ENCODE data around the gene KLHL36.

KLHL36 gene

DNA sequence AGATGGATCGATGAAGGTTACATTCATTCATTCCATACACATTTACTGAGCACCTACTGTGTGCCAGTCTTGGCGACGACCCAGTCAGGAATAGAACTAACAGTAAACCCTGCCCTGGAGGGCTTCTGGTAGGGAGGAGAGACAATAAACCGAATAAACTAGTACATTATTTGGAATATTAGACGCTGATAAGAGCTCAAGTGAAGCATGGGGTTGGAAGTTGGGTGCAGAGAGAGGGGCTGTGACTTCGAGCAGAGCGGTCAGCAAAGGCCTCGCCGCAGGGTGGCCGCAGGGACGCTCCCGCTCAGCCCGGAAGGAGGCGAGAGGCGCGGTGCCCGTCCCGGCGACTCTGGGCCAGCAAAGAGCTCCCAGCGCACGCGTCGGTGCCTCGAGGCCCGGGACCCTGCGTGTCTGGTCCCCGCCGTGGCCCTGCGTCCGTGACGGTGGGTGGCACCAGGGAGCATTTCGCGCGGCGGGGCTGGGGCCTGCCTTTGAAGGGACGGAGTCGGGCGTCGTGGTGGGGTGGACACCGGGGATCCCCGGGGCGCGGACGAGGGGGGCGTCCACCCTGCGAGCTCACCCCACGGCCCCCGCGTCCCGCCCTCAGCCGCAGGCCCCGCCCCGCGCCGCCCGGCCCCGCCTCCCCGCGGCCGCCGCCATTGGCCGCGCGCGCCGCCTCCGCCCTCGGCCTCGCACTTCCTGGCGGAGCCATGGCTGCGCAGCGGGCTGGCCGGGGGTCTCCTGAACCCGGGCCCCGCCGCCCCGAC, at the start of gene KLHL36:
TSS of gene KLHL36 (plus strand) at position 684 of the 767 bp plus-strand sequence. CDS start 2,357 bp downstream, outside the sequence.
- DNase-seq (ENCODE audit: low read depth in 2 of 2) = peak; percentile 50 to 52

DNA sequence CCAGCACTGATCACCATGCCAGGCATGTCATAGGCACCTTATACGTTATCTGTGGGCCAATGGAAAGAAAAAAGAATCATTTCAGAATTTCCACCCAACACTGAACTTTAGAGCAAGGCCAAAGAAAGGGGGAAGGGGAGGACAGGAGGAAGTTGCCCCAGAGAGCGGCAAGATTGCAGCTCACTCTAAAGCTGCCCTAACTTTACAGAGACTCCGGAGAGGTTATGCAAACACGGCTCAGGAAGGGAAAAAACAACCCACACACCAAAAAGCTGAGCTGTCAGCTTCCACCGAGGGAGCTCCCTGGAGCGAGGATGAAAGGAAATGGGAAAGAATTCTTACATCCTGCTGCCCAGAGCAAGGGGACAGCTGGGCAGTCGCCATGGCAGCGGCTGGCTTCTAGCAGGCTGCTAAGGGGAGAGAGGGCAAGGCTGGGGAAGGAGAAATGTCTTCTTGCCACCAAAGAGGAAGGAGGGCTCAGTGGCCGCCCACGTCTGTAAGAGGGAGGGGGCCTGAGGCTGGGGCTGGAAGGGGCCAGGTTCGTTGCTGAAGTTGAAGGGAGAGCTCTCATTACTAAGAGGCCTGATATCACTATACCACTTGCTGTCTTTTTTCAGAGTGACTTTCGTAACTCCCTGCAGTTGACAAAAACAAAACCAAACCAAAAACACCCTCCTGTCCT, 48.6 kb upstream of the KLHL36 start:
- peak in 1 of 2 donors; percentile 47 for DNase-seq (ENCODE audit: low read depth in 2 of 2)

DNA sequence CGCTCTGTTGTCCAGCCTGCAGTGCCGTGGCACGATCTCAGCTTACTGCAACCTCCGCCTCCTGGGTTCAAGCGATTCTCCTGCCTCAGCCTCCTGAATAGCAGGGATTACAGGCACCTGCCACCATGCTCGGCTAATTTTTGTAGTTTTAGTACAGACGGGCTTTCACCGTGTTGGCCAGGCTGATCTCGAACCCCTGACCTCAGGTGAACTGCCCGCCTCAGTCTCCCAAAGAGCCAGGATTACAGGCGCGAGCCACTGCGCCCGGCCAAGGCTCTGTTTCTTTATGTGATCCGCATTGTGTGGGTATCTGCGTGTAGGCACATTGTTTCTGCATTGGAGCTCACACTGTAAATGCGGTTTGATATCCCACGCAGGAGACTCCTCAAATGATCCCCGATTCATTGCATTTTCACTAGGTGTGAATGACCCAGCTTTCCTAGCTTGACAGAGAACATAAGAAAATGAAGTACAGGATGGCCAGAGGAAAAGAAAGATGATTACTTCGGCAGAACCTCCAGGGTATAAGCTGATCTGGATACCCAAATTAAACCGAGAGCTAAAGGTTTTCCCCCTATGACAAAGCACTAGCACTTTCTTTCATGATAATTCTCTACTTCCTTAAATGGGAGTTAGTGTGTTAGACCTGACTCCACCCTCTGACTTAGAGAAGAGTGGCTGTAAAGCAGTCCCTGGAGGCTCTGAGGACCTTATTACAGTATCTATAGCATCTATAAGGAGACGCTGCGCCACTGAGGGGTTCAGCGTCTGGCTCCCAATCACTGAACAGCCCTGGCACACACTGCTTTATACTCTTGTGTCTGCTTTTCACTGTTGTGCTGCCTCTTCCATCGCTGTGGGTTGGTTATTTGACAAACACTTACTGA, 47.7 kb upstream of the KLHL36 start:
- no peak for DNase-seq (ENCODE audit: low read depth in 2 of 2)

DNA sequence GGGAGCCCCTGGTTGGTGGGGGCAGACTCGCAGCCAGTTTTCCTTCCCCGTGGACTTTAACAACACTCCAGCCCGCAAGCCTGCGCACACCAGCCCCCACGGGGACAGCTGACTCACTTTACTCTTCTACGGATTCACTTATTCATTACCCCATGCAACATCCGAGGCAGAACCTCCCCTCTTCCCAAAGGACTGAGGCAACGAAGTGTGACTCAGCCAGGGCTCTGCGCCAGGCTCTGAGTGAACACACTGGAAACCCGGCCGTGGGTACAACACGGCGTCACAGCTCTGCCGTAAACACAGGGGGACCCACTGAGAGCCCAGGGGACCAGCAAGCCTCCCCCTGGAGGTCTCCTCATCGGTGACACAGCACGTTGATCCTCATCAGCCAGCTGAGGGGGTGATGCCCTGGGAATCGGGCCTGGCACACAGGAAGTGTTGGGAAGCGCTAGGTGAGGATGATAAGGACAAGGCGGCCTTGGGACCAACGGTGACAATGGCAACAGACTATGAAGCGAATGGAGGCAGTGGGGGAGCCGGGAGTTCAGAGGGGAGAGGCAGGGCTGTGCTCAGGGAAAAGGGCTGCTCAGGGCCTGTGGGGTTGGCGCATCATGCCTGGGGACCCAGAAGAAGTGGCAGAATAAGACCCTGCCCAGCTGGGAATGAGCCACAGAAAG, 45.0 kb upstream of the KLHL36 start:
- peak in 1 of 2 donors; percentile 35 for DNase-seq (ENCODE audit: low read depth in 2 of 2)

DNA sequence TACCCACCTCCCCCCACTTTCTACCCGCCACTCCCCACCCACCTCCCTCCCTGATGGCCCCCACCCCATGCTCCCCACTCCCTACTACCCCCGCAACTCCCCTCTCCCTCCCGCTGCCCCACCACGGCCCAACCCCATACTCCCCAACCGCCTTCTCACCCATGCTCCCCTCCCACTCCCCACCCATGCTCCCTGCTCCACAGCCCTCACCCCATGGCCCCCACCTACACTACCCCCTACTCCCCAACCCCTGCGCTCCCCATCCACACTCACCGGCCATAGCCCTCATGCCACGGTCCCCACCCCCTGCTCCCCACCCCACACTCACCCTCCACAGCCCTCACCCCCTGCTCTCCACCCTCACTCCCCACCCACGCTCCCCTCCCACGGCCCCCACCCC, 44.4 kb upstream of the KLHL36 start:
- no peak for DNase-seq (ENCODE audit: low read depth in 2 of 2)

DNA sequence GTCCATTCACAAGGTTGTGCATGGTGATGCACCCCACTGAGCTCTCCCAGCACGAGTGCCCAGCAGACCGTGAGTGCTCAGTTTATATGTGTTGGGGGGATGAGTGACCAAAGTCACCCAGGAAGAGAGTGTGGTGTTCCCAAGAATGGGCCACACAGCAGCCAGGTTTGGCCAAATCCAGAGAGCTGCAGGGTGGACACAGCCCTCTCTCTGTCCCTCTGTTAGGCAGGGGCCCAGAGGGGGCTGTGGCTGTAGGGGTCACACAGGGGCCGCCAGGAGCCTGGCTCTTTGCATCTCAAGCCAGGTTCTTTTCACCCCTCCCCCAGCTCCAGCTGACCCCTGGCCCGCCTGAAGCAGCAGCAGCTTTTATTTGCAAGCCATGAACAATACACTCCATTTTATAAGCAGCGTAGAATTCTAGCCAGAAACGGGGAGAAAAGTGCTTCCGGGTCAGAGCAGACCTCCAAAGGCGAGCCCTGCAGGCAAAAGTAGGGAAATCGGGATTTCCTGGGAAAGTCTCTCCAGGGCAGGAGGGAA, 43.8 kb upstream of the KLHL36 start:
- no peak for DNase-seq (ENCODE audit: low read depth in 2 of 2)

DNA sequence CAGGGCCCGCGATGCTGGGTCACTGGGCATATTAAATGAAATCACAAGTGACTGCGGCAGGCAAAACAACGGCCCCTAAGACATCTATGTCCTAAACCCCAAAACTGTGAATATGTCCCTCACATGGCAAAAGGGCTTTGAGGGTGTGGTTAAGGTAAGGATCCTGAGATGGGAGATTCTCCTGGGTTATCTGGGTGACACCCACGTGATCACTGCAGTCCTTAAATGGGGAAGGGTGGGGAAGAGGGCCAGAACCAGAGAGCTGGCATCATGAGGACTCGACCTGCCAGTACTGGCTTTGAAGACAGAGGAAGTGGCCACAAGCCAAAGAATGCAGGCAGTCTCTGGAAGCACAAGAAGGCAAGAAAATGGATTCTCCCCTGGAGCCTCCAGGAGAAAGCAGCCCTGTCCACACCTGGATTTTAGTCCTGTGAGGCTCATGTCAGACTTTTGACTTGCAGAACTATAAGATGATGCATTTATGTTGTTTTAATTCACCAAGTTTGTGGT, 42.9 kb upstream of the KLHL36 start:
- no peak for DNase-seq (ENCODE audit: low read depth in 2 of 2)

DNA sequence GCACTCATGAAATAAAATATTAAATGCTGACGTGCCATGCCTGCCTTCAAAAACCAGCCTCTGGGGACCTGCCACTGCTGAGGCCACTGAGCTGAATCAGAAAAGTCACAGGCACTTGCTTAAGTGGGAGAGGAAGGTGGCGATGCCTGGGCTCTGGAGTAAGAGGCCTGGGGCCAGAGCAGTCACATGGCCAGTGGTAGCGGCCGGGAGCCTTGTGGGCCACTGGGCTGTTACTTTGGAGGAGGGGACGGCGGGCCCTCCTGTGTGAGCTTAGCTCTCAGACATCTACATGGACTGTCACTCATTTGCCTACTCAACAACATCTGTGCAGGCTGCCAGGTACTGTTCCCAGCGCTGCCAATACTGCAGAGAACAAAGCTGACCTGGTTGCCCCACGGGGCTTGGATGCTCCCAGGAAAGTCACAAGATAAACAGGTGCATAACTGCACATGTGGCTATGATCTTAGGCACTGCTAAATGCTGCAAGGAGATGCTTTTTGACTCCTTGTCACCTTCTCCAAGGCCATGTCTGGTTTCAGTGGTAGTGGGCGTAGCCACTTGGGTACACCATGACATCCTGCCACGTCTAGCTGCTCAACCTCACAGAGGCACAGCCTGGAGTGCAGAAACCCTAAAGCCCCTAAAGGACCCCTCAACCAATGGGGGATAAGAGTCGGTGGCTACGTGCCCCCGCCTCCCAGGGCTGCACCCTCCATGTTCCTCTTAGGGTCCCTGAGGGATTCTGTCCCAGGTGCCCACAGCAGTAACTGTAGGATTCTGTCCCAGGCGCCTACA, 42.0 kb upstream of the KLHL36 start:
- DNase-seq (ENCODE audit: low read depth in 2 of 2) = no peak

DNA sequence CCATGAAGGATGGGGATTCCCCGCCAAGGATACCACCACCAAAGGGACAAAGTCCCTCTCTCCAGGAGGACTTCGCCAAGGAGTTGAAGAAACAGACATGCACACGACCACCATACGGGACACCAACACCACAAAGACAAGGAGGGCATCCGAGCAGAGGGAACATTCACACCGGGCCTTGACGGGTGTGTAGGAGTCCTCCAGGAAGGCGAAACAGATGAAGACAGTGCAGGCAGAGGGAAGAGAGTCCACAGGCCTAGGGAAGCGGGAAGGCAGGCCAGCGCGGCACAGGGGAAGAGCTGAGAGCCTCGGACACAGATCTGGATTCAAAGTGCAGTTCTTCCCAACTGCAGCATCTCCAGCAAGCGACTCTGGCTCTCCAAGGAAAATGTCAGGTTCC, 41.2 kb upstream of the KLHL36 start:
- DNase-seq (ENCODE audit: low read depth in 2 of 2) = no peak

DNA sequence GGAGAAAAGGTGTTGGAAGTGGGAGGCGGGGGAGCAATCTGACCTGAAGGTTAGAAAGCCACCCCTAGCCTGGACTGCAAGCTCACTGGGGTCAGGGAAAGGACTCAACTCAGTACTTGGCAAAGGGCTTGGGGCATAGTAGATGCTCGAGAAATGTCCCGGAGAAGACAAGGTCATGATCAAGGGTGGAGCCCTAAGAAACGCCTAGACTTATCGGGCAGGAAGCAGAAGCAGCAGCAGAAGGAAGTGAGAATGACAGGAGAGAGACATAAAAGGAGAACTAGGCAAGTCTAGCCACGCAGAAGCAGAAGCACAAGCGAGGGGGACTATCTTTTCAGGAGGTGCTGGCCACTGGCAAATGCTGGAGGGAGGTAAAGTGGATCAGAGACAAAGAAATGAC, 40.6 kb upstream of the KLHL36 start:
- DNase-seq (ENCODE audit: low read depth in 2 of 2) = no peak

DNA sequence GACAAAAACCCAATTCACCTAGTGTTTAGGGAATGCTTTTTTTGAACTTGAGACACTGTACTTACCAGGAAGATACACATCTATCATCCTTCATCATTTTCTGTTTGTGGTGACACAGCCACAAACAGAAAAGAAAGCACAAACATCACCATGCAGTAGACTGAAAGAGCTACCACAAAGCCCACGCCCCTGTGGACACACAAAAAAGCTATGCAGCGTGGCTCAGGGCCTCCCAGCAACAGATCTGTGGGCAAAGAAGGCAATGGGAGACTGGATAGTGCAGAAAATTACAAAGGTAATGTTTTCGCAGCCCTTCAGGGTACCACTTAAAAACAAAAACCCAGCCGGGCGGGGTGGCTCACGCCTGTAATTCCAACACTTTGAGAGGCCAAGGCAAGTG, 40.0 kb upstream of the KLHL36 start:
- DNase-seq (ENCODE audit: low read depth in 2 of 2) = no peak

DNA sequence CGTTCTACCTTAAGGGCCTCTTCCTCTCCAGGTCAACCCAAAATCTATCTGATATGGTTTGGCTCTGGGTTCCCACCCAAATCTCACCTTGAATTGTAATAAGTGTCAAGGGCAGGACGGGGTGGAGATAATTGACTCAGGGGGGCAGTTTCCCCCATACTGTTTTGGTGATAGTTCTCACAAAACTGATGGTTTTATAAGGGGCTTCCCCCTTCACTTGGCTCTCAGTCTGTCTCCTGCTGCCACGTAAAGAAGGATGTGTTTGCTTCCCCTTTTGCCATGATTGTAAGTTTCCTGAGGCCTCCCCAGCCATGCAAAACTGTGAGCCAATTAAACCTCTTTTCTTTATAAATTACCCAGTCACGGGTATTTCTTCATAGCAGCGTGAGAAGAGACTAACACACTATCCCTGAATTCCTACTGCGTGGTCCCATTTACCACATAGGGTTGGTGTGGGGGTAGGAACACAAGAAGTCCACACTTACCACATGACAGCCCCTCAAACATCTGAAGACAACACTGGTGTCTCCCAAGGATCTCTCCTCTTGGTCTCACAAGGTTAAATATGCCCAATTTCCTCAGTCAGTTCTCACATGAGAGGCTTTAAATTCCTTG, 38.6 kb upstream of the KLHL36 start:
- no peak for DNase-seq (ENCODE audit: low read depth in 2 of 2)

DNA sequence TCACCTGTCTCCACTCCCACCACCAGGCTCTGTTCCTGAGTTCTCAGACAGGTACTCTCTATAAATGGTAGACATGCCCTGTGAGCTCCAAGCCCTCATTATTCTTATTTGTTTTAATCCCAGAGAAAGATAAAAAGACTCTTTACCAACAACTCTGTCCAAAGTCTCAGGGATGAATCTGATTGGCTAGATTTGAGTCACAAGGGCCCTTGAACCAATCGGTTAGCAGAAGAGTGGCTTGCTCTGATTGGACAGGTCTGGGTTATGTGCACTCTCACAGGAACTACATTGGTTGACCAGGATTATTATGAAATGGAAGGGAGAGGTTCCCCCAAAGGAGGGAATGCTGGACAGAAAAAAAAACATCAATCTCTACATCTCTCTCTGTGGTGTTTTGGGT, 37.9 kb upstream of the KLHL36 start:
- no peak for DNase-seq (ENCODE audit: low read depth in 2 of 2)

DNA sequence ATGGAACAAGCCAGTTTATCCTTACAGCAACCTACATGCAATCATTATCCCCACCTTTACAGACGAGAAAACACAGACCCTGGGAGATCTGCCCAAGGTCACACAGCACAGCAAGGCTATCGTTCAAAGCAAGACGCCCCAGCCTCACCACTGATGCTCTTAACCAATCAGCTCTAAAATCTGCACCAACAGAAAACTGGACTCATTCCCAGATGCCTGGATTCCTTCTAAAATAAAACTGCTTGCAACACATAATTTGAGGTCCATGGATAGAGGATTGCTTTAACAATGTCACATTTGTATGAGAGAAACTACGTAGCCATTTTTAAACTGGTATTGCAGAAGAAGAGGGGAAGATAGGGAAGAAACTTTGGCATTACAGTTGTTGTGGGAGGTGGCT, 37.3 kb upstream of the KLHL36 start:
- DNase-seq (ENCODE audit: low read depth in 2 of 2) = no peak

DNA sequence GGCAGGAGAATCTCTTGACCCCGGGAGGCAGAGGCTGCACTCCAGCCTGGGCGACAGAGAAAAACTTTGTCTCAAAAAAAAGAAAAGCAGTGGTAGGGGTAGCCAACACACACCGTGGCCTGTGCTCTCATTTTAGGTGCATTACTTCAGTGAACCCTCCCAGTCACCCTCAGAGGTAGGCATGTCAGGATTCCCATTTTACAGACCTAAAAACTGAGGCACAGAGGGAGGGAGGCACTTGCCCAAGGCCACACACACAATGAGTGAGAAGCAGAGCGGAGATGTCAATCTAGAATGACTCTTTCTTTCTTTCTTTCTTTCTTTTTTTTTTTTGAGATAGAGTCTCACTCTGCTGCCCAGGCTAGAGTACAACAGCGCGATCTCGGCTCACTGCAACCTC, 35.6 kb upstream of the KLHL36 start:
- DNase-seq (ENCODE audit: low read depth in 2 of 2) = no peak

DNA sequence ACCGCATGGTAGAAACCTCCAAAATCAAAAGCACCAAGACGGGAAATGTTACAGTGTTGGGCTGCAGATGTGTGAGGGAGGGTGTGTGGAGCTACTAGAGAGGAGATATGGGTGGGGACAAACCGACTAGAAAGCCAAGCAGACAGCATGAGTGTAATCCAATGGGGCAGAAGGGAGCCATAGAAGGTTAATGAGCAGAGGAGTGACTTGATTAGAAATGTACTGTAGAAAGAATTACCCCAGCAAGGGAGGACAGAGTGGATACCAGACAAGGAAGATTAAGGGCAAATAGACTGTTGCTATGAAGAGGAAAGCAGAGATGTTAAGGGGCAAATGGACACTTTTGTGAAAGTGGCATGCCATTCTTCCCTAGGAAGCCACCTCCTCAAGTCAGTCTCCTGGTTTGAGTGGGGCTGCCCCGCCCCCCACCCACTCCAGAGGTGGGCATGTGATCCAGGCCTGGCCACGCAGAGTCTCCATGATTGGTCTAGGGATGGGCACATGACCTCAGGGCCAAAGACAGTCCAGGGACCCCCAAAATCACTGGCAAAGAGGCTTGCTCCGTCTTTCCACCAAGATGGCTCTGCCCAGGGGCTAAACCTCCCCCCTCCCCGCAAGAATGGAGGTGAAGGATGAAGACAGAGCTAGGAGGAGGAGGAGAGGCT, 34.8 kb upstream of the KLHL36 start:
- no peak for DNase-seq (ENCODE audit: low read depth in 2 of 2)

DNA sequence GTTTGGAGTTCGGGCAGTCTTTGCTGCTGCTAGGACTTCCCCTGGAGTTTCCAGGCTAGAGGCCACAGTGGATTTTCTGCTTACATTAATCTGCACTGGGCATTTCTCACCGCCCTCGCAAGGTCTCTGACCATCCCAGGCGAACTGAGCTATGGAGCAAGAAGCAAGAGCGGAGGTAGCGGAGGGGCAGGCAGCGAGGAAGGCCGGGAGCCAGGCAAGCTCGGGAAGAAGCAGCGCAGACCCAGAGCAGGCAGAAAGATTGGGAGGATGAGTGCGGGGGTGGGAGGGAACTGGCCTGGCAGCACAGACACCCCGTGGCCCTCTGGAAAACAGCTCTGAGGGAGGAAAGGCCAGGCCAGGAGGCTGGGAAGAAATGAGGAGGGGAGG, 34.2 kb upstream of the KLHL36 start:
- no peak for DNase-seq (ENCODE audit: low read depth in 2 of 2)

DNA sequence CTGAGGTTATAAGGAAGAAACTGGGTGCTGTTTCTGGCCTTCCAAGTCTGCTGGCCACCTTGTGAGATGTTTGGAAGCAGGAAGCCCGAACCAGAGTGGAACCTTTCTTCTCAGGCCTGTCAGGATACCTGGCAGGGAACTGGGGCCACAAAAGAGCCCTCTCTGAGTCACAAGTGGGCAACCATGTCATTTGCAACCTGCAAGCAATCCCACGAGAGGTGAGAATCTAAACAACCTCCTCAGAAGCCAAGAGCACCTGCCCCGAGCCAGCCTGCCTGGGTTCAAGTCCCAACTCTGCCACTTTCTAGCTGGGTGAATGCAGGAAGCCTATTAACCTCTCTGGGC, 33.7 kb upstream of the KLHL36 start:
- no peak for DNase-seq (ENCODE audit: low read depth in 2 of 2)

DNA sequence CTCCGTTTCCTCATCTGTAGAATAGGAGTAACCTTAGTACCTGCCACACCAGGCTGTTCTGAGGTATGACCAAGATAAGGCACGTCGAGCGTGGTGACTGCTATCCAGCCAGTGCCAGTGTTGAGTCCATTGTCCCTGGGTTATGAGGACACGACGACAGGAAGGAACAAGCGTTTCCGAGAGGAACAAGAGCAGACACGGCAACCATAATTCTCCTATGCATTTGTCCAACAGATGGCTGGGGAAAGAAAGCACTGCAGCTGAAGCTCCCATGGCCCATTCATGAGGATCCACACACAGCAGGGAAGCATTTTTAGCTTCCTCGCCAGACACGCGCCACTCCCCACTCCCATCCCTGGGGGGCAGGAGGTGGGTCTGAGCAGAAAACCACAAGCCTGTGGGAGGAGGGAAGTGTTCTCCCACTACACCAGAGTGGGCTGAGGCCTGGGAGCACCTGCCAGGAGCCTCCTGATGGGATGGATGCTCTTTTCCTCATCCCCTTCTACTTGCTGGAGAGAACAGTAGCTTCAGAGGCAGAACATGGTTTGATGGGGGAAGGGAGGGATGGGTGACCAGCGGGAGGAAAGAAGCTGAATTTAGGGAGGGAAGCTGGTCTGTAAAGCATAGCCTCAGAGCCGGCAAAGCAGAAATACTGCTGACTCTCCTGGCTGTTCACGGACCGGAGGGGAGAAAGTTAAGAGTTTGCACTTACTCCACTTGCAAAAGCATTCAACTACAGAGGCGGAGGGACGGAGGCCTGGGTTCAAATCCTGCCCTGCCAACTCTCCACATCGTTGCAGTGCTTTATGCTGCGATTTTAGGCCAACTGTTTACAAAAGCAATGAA, 33.1 kb upstream of the KLHL36 start:
- no peak for DNase-seq (ENCODE audit: low read depth in 2 of 2)

Data from activated CD4-positive, alpha-beta T cell treated with anti-CD3 and anti-CD28 coated beads for 24 hours (primary cell).